GM12878 (cell line): ENCODE measurements around the gene TNRC6C. TPM values are rescaled to one million over a fixed set of nuclear protein-coding genes. Genes with fewer than 3 reads are reported as not detected.
A peak's percentile ranks its signal among the peaks of the same experiment; 100 is the strongest.

ENCODE experiments used
- ATAC-seq: fragments of 200-7000 bp; cut with Tn5 transposase; 3 replicates; pipeline ENCODE4 v1.9.1; 2020; ENCODE audit warnings: mild to moderate bottlenecking, moderate library complexity
- BruUV-seq: library from RNA; stranded (reverse); fragments of 400-500 nt; replicated peaks from 2 replicates; lab custom pipeline; 2021; lab: Mats Ljungman, UMichigan
- CTCF ChIA-PET: fragments of 300-600 bp; sonication (Branson Sonifier 250); formaldehyde crosslinking; extraction: SDS; loops from one replicate; lab custom pipeline; 2021; ENCODE audit warnings: inconsistent platforms; lab: Yijun Ruan, JAX
- POLR2A ChIA-PET: fragments of 350-600 bp; formaldehyde crosslinking; extraction: SDS; loops from one replicate; lab custom pipeline; 2021; ENCODE audit warnings: inconsistent platforms; lab: Charles Lee
- RAD21 ChIA-PET: fragments of 300-600 bp; sonication (Branson Sonifier 250); formaldehyde crosslinking; loops from one replicate; lab custom pipeline; 2023; ENCODE audit warnings: antibody characterized with exemption; ENCODE audit not compliant: unreplicated experiment; lab: Charles Lee
- SMC1A ChIA-PET: fragments of 300-600 bp; sonication (Branson Sonifier 250); formaldehyde crosslinking; loops from one replicate; lab custom pipeline; 2023; ENCODE audit not compliant: unreplicated experiment, uncharacterized antibody; lab: Charles Lee
- DNase-seq: peaks from one replicate; pipeline ENCODE4 v3.0.0-alpha.2; 2011; ENCODE audit warnings: low read depth, low spot score
- FAIRE-seq: peaks from 3 replicates; lab custom pipeline; 2011; peaks lifted over from hg19 to GRCh38; lab: Jason Lieb, UNC
- H2AFZ ChIP-seq: 2 replicates; pipeline ENCODE4 v1.6.0; 2011; ENCODE audit warnings: low read depth, low read length, control low read depth; ENCODE audit not compliant: control insufficient read depth
- H3K27ac ChIP-seq: 2 replicates; pipeline ENCODE4 v1.5.1; 2011; ENCODE audit warnings: control low read depth; ENCODE audit not compliant: control insufficient read depth, insufficient read depth
- H3K27me3 ChIP-seq, 2 experiments: replicated peaks in 1 of 2; 2 replicates each; pipeline versions ENCODE4 v1.6.0 to v1.6.1; 2011; ENCODE audit warnings: low read length in 1 of 2; ENCODE audit not compliant: control insufficient read depth in 2 of 2, insufficient read depth in 2 of 2
- H3K36me3 ChIP-seq, 2 experiments: 2 replicates each; pipeline ENCODE4 v1.5.1; 2011; ENCODE audit warnings: low read length in 1 of 2; ENCODE audit not compliant: control insufficient read depth in 2 of 2, insufficient read depth in 2 of 2
- H3K4me1 ChIP-seq: 2 replicates; pipeline ENCODE4 v1.6.1; 2011; ENCODE audit warnings: mild to moderate bottlenecking, low read length, moderate library complexity, mixed read lengths; ENCODE audit not compliant: control insufficient read depth, insufficient read depth
- H3K4me2 ChIP-seq: 2 replicates; pipeline ENCODE4 v1.6.0; 2011; ENCODE audit warnings: control low read depth; ENCODE audit not compliant: control insufficient read depth, insufficient read depth
- H3K4me3 ChIP-seq: fragments of 200-600 bp; sonication (generic); 2 replicates; pipeline ENCODE4 v1.5.1; 2016
- H3K79me2 ChIP-seq: 2 replicates; pipeline ENCODE4 v1.6.0; 2011; ENCODE audit warnings: low read length; ENCODE audit not compliant: control insufficient read depth, insufficient read depth
- H3K9ac ChIP-seq: 2 replicates; pipeline ENCODE4 v1.8.0; 2011; ENCODE audit warnings: low read length, control low read depth, mixed read lengths; ENCODE audit not compliant: control insufficient read depth, insufficient read depth
- H3K9me3 ChIP-seq: replicated peaks from 3 replicates; pipeline ENCODE4 v1.5.1; 2011; ENCODE audit warnings: mild to moderate bottlenecking, low read length; ENCODE audit not compliant: control insufficient read depth, insufficient read depth
- H4K20me1 ChIP-seq: 2 replicates; pipeline ENCODE4 v1.6.0; 2011; ENCODE audit not compliant: control insufficient read depth, insufficient read depth
- ATF7 ChIP-seq: fragments of 450-650 bp; IDR thresholded peaks from 2 replicates; pipeline ENCODE4 v1.6.1; 2016; ENCODE audit warnings: low read depth, mild to moderate bottlenecking
- BCL11A ChIP-seq: IDR thresholded peaks from 2 replicates; pipeline ENCODE4 v1.6.1; 2011; ENCODE audit warnings: low read depth, low read length
- CBFB ChIP-seq: IDR thresholded peaks from 2 replicates; pipeline ENCODE4 v1.6.1; 2016; ENCODE audit warnings: antibody characterized with exemption, low read depth
- CHD2 ChIP-seq: IDR thresholded peaks from 2 replicates; pipeline ENCODE4 v1.6.1; 2011; ENCODE audit warnings: low read depth, low read length, improper control_type of control experiment, borderline replicate concordance
- DPF2 ChIP-seq: fragments of 450-650 bp; IDR thresholded peaks from 2 replicates; pipeline ENCODE4 v1.6.1; 2017; ENCODE audit warnings: mild to moderate bottlenecking
- EGR1 ChIP-seq, 2 experiments: IDR thresholded peaks; 1 replicate in 1 of 2; 2 replicates in 1 of 2; pipeline ENCODE4 v1.6.1; 2011 to 2012; ENCODE audit warnings: low read depth in 2 of 2, low read length in 2 of 2, borderline replicate concordance in 1 of 2, mild to moderate bottlenecking in 1 of 2, moderate library complexity in 1 of 2
- ETV6 ChIP-seq, 2 experiments: fragments of 450-650 bp in 1 of 2; IDR thresholded peaks in 1 of 2; conservative IDR thresholded peaks in 1 of 2; 2 replicates each; pipeline ENCODE4 v1.6.1; 2014; ENCODE audit warnings: antibody characterized with exemption in 1 of 2, borderline replicate concordance in 1 of 2, low read depth in 1 of 2, mild to moderate bottlenecking in 1 of 2, moderate library complexity in 1 of 2
- GATAD2B ChIP-seq: fragments of 450-650 bp; conservative IDR thresholded peaks from 2 replicates; pipeline ENCODE4 v1.6.1; 2017; ENCODE audit warnings: low read depth, mild to moderate bottlenecking, moderate library complexity
- IRF5 ChIP-seq: fragments of 450-650 bp; IDR thresholded peaks from 2 replicates; pipeline ENCODE4 v1.6.1; 2017; ENCODE audit warnings: borderline replicate concordance
- NR2C1 ChIP-seq: fragments of 450-650 bp; IDR thresholded peaks from 2 replicates; pipeline ENCODE4 v1.6.1; 2017; ENCODE audit warnings: antibody characterized with exemption, mild to moderate bottlenecking, moderate library complexity
- POLR2A ChIP-seq: IDR thresholded peaks from 2 replicates; pipeline ENCODE4 v1.6.1; 2011; ENCODE audit warnings: low read depth, mild to moderate bottlenecking, low read length
- POLR2AphosphoS2 ChIP-seq: IDR thresholded peaks from 2 replicates; pipeline ENCODE4 v1.6.1; 2011; ENCODE audit warnings: low read depth, mild to moderate bottlenecking, low read length, improper control_type of control experiment, moderate library complexity
- POLR2AphosphoS5 ChIP-seq: IDR thresholded peaks from 2 replicates; pipeline ENCODE4 v1.6.1; 2011; ENCODE audit warnings: mild to moderate bottlenecking, low read length, inconsistent platforms
- RELB ChIP-seq: fragments of 450-650 bp; IDR thresholded peaks from 2 replicates; pipeline ENCODE4 v1.6.1; 2017; ENCODE audit warnings: low read depth, mild to moderate bottlenecking, moderate library complexity
- SIN3A ChIP-seq: IDR thresholded peaks from 2 replicates; pipeline ENCODE4 v1.6.1; 2012; ENCODE audit warnings: low read depth, low read length, improper control_type of control experiment
- SMAD5 ChIP-seq: IDR thresholded peaks from 2 replicates; pipeline ENCODE4 v1.6.1; 2016; ENCODE audit warnings: antibody characterized with exemption, low read depth
- TBL1XR1 ChIP-seq: IDR thresholded peaks from 2 replicates; pipeline ENCODE4 v1.6.1; 2012; ENCODE audit warnings: low read depth, low read length, improper control_type of control experiment
- TCF3 ChIP-seq: IDR thresholded peaks from 2 replicates; pipeline ENCODE4 v1.6.1; 2012; ENCODE audit warnings: low read depth, mild to moderate bottlenecking, low read length, borderline replicate concordance; ENCODE audit not compliant: insufficient read depth
- ZNF217 ChIP-seq: fragments of 450-650 bp; IDR thresholded peaks from 2 replicates; pipeline ENCODE4 v1.6.1; 2017; ENCODE audit warnings: antibody characterized with exemption, mild to moderate bottlenecking
- WGBS: methylation state at CpG from one replicate; pipeline ENCODE4 v1.1.6; 2016; ENCODE audit warnings: low lambda C conversion rate; ENCODE audit not compliant: insufficient replicate concordance, insufficient coverage; ENCODE audit errors: missing lambda C conversion rate; 5-methylcytosine and 5-hydroxymethylcytosine counted together
- in situ Hi-C: fragments of 300-500 bp; cut with MboI; formaldehyde crosslinking; loops from 9 replicates; pipeline ENCODE4 v1.14.3; 2018; ENCODE audit warnings: mixed read lengths
- intact Hi-C: fragments of 100-400 bp; cut with micrococcal nuclease; formaldehyde crosslinking; loops from one replicate; pipeline ENCODE4 v1.14.2; 2022; ENCODE audit not compliant: unreplicated experiment
- polyA plus RNA-seq, 11 experiments: library from polyadenylated mRNA; depleted of rRNA in 4 of 11; unstranded in 6 of 11; stranded (reverse) in 5 of 11; fragments of >200 nt; fragmentation: Nextera tagmentation in 4 of 11; fragmentation: Illumina TruSeq in 1 of 11; extraction: Ambion mirVana in 4 of 11; extraction: Trizol in 1 of 11; gene quantifications; 1 replicate in 1 of 11; 2 replicates in 10 of 11; pipeline versions ENCODE4 v1.2.1 to v1.2.3, GENCODE V29; 2011 to 2016; ENCODE audit warnings: inconsistent platforms in 2 of 11, missing spikeins in 2 of 11, low read depth in 1 of 11
- total RNA-seq, 4 experiments: library from RNA; depleted of rRNA in 3 of 4; stranded (reverse); fragments of >200 nt in 3 of 4; fragmentation: Illumina TruSeq in 1 of 4; extraction: Trizol in 1 of 4; gene quantifications; 2 replicates each; pipeline versions ENCODE4 v1.2.1 to v1.2.3, GENCODE V29; 2013 to 2021

TNRC6C gene
- total and polyA plus RNA-seq, 10 of the 15 experiments (the other 5 are each of a cell fraction or from before 2014, with no cell fraction given) = 0.40 to 6.1 (median 0.96) TPM

- in situ Hi-C loops (no loop called here), intact Hi-C loops (no loop called here)
- H3K27ac ChIP-seq = peak overlapping the region; percentile 95
- FAIRE-seq (peak; percentile 18), DNase-seq (no peak), ATAC-seq (peak; percentile 26)
- BruUV-seq = no TSS peak
- H3K9ac ChIP-seq = peak overlapping the region; percentile 93
- no peak overlapping the region for H2AFZ ChIP-seq
- SMC1A ChIA-PET = interaction anchor here (0.6 to 2.9 kb wide), 9 partner anchors 18 to 88 kb away, joined by 3 to 6 read pairs (median 3); no protein-coding TSS in a partner anchor
- peak overlapping the region; percentile 94 for H3K4me3 ChIP-seq
- RAD21 ChIA-PET = interaction anchor here (0.7 to 3.9 kb wide), 11 partner anchors 11 to 190 kb away, joined by 3 to 17 read pairs (median 6); no protein-coding TSS in a partner anchor
- under 1% methylated on average over 25 of the region's 25 CpGs for WGBS
- H3K36me3 ChIP-seq = peaks cover 5% of the 10 kb centered on the region in 2 experiments
- H3K27me3 ChIP-seq = no peaks in the 10 kb centered on the region
- CTCF ChIA-PET = interaction anchor here (0.6 to 12.7 kb wide), 9 partner anchors 9 to 108 kb away, joined by 3 to 100 read pairs (median 3); partner anchors contain the start of genes AFMID and TK1
- peak overlapping the region; percentile 100 for H3K4me2 ChIP-seq
- POLR2A ChIA-PET = interaction anchor here (0.6 to 8.0 kb wide), 14 partner anchors 8 to 229 kb away, joined by 3 to 85 read pairs (median 5); partner anchors contain the start of genes C17orf99 and SYNGR2
- peaks cover 98% of the 10 kb centered on the region for H3K79me2 ChIP-seq
- no peaks in the 10 kb centered on the region for H4K20me1 ChIP-seq
- H3K9me3 ChIP-seq = no peaks in the 10 kb centered on the region
- peaks cover 61% of the 10 kb centered on the region for H3K4me1 ChIP-seq
- peak; percentile 33; the same call in 1 of the 2 replicates for TF ChIP-seq DPF2
- peak; percentile 54; the same call in 1 of the 2 replicates for TF ChIP-seq POLR2AphosphoS2
- TF ChIP-seq POLR2A = peak; percentile 68
- no peak for TF ChIP-seq IRF5
- TF ChIP-seq ETV6 (conservative IDR thresholded peaks at IDR 0.05 in 1 of 2, IDR thresholded peaks at IDR 0.05 in 1 of 2; ENCODE audit: borderline replicate concordance in 1 of 2, low read depth in 1 of 2) = peak in 1 of 2 experiments; percentile 78; a peak in 2 of 4 replicates
- TF ChIP-seq POLR2AphosphoS5 = peak; percentile 50; the same call in 1 of the 2 replicates
- TF ChIP-seq EGR1 (IDR thresholded peaks at IDR 0.05; ENCODE audit: borderline replicate concordance in 1 of 2, low read depth in 2 of 2, low read length in 2 of 2) = no peak
- TF ChIP-seq CHD2 = peak; percentile 67; the same call in 1 of the 2 replicates
- 0 out of 2 replicates have a peak, but pooled peaks have one; percentile 10 for TF ChIP-seq BCL11A
- TF ChIP-seq CBFB = 0 out of 2 replicates have a peak, but pooled peaks have one; percentile 36
- TF ChIP-seq ZNF217 = no peak
- TF ChIP-seq ATF7 = 0 out of 2 replicates have a peak, but pooled peaks have one; percentile 13
- peak; percentile 45; the same call in 1 of the 2 replicates for TF ChIP-seq GATAD2B
- no peak for TF ChIP-seq SMAD5
- TF ChIP-seq RELB = 0 out of 2 replicates have a peak, but pooled peaks have one; percentile 18
- 0 out of 2 replicates have a peak, but pooled peaks have one; percentile 26 for TF ChIP-seq TBL1XR1
- peak; percentile 70; the same call in 1 of the 2 replicates for TF ChIP-seq SIN3A
- TF ChIP-seq TCF3 = peak; percentile 32; the same call in 1 of the 2 replicates
- peak; percentile 84 for TF ChIP-seq NR2C1
Measured at GRCh38 chr17:78127239-78127887, 168.9 kb downstream of the TNRC6C start.
